Karpas-422 (cell line): ENCODE data around the gene XRCC3. TPM values are rescaled to one million over a fixed set of nuclear protein-coding genes. Genes with fewer than 3 reads are reported as not detected.
"Not testable (repeated sequence)": the region's sequence is repeated elsewhere in the genome, so short reads cannot be mapped to it uniquely, and the experiment has no call there.

Experiments used
- DNase-seq: peaks from one replicate; pipeline ENCODE4 v3.0.0-alpha.2; 2015
- H2AFZ ChIP-seq: fragments of 200-600 bp; sonication (generic); 2 replicates; pipeline ENCODE4 v1.6.1; 2014; ENCODE audit warnings: antibody characterized with exemption, low read length, mixed read lengths
- H3K27ac ChIP-seq: fragments of 200-600 bp; sonication (generic); 2 replicates; pipeline ENCODE4 v1.5.1; 2014; ENCODE audit warnings: mild to moderate bottlenecking, low read length, moderate library complexity
- H3K27me3 ChIP-seq: fragments of 200-600 bp; sonication (generic); 2 replicates; pipeline ENCODE4 v1.6.1; 2014; ENCODE audit warnings: low read length, mixed read lengths
- H3K36me3 ChIP-seq: fragments of 200-600 bp; sonication (generic); 2 replicates; pipeline ENCODE4 v1.6.1; 2014; ENCODE audit warnings: low read length, mixed read lengths; ENCODE audit not compliant: insufficient read depth
- H3K4me1 ChIP-seq: fragments of 200-600 bp; sonication (generic); 2 replicates; pipeline ENCODE4 v1.6.1; 2014; ENCODE audit warnings: mild to moderate bottlenecking, low read length, mixed read lengths
- H3K4me2 ChIP-seq: fragments of 200-600 bp; sonication (generic); 2 replicates; pipeline ENCODE4 v1.6.1; 2014; ENCODE audit warnings: low read length, low read depth, mild to moderate bottlenecking; ENCODE audit not compliant: poor library complexity, severe bottlenecking
- H3K4me3 ChIP-seq: fragments of 200-600 bp; sonication (generic); 2 replicates; pipeline ENCODE4 v1.5.1; 2014; ENCODE audit warnings: mild to moderate bottlenecking, antibody characterized with exemption, low read length, mixed read lengths
- H3K79me2 ChIP-seq: fragments of 200-600 bp; sonication (generic); 2 replicates; pipeline ENCODE4 v1.6.1; 2014; ENCODE audit warnings: mild to moderate bottlenecking, low read length, mixed read lengths
- H3K9ac ChIP-seq: fragments of 200-600 bp; sonication (generic); 2 replicates; pipeline ENCODE4 v1.6.0; 2014; ENCODE audit warnings: low read length
- H3K9me2 ChIP-seq: fragments of 200-600 bp; sonication (generic), shearing (Covaris generic); replicated peaks from 2 replicates; pipeline ENCODE4 v1.6.0; 2014; ENCODE audit warnings: mild to moderate bottlenecking, low read length, moderate library complexity; ENCODE audit not compliant: insufficient read depth
- H3K9me3 ChIP-seq: fragments of 300-700, 200-600 bp; sonication (generic); 2 replicates; pipeline ENCODE4 v1.6.1; 2014; ENCODE audit warnings: low read length, mixed read lengths
- H4K20me1 ChIP-seq: fragments of 200-600 bp; sonication (generic); 2 replicates; pipeline ENCODE4 v1.6.1; 2014; ENCODE audit warnings: mild to moderate bottlenecking, antibody characterized with exemption, low read length, low read depth; ENCODE audit not compliant: insufficient read depth
- total RNA-seq: library from RNA; depleted of rRNA; stranded (reverse); fragments of >200 nt; shearing (Covaris generic); gene quantifications from 2 replicates; pipeline ENCODE4 v1.2.3, GENCODE V29; 2014; ENCODE audit warnings: low replicate concordance

The XRCC3 gene
- total RNA-seq, 1 experiment from 2014 or later, result 36.7 TPM

DNA sequence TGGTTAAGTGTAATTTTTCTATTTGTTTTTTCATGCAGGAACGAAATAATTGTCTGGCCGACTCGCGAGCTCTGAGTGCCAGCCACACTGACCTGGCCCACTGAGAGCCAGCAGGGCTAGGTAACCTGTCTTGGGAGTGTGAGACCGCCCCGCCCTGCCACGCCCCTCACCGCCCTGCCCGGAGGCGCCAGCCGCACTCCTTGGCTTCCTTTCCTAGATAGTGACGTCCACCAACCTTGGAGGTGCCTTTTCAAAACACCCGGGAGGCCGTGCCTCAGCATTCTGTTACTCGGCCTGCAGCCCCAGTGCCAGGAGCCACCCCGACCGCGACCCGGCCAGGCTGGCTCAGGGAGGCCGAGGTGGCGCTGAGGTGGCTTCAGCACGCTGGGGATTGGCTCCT is 21.7 kb downstream of the XRCC3 start:
- peaks cover 13% of the 10 kb centered on the region; the same call in 1 of the 2 replicates for H3K36me3 ChIP-seq
- H3K9me2 ChIP-seq, result no peaks in the 10 kb centered on the region
- no peak for DNase-seq
- peaks cover 27% of the 10 kb centered on the region for H3K79me2 ChIP-seq
- no peak overlapping the region for H3K4me2 ChIP-seq
- H3K9ac ChIP-seq, result no peak overlapping the region
- H2AFZ ChIP-seq, result no peak overlapping the region
- H3K4me1 ChIP-seq, result peaks cover 88% of the 10 kb centered on the region
- no peak overlapping the region for H3K4me3 ChIP-seq
- peak overlapping the region; percentile 93 for H3K27ac ChIP-seq
- no peaks in the 10 kb centered on the region for H3K27me3 ChIP-seq
- 0 out of 2 replicates have a peak, but pooled peaks cover 3% of the 10 kb centered on the region for H4K20me1 ChIP-seq
- no peaks in the 10 kb centered on the region for H3K9me3 ChIP-seq

DNA sequence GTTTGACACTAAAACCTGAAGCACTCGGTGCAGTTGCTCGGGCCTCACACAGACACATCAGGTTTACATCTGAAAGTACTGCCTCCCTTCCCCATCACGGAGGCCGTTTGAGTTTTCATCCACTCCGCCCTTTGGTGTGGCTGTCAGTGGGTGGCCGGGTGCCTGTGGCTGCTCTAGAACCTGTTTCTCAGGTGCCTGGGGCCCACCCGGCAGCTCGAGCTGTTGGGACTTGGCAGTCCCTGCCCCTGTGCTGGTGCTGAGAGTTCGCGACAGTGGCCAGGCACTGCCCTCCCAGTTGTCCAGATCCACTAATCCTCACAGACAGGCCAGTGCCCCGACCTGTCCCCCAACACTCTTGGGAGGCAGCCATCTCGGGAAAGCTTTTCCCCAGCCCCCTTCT is 22.4 kb downstream of the XRCC3 start:
- no peaks in the 10 kb centered on the region for H3K9me3 ChIP-seq
- peaks cover 87% of the 10 kb centered on the region for H3K4me1 ChIP-seq
- 0 out of 2 replicates have a peak, but pooled peaks cover 3% of the 10 kb centered on the region for H4K20me1 ChIP-seq
- no peaks in the 10 kb centered on the region for H3K27me3 ChIP-seq
- no peak overlapping the region for H3K9ac ChIP-seq
- no peak overlapping the region for H2AFZ ChIP-seq
- no peak overlapping the region for H3K4me3 ChIP-seq
- DNase-seq, result no peak
- H3K9me2 ChIP-seq, result no peaks in the 10 kb centered on the region
- peaks cover 25% of the 10 kb centered on the region for H3K79me2 ChIP-seq
- H3K36me3 ChIP-seq, result peaks cover 13% of the 10 kb centered on the region; the same call in 1 of the 2 replicates
- peak overlapping the region; percentile 58 for H3K4me2 ChIP-seq
- peak overlapping the region; percentile 93 for H3K27ac ChIP-seq

DNA sequence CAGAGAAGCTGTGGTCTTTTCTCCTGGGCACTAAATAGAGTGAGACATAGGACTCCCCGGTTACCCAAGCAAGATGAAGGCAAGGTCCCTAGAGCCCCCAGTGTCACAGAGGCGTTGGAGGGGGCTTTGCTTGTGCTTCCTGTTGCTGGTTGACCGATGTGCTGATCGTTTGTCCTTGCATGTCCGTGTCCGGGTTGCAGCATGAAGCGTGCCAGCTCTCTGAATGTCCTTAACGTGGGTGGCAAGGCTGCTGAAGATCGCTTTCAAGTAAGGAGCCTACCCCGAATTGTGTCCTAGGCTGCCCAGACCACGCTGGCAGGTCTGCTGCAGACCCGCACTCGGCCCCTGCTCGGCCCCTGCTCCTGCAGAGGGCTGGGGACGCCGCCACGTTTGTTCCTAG is 23.1 kb downstream of the XRCC3 start:
- Histone ChIP-seq H4K20me1 (0 out of 2 replicates have a peak, but pooled peaks cover 3% of the 10 kb centered on the region), H3K36me3 (peaks cover 17% of the 10 kb centered on the region; the same call in 1 of the 2 replicates), H2AFZ (no peak overlapping the region), H3K4me2 (peak overlapping the region; percentile 58), H3K4me3 (peak overlapping the region; percentile 28), H3K27ac (peak overlapping the region; percentile 93), H3K9ac (peak overlapping the region; percentile 34; the same call in 1 of the 2 replicates), H3K4me1 (peaks cover 84% of the 10 kb centered on the region), H3K27me3 (no peaks in the 10 kb centered on the region), H3K9me3 (no peaks in the 10 kb centered on the region), H3K9me2 (no peaks in the 10 kb centered on the region), H3K79me2 (peaks cover 23% of the 10 kb centered on the region)
- peak; percentile 81 for DNase-seq

DNA sequence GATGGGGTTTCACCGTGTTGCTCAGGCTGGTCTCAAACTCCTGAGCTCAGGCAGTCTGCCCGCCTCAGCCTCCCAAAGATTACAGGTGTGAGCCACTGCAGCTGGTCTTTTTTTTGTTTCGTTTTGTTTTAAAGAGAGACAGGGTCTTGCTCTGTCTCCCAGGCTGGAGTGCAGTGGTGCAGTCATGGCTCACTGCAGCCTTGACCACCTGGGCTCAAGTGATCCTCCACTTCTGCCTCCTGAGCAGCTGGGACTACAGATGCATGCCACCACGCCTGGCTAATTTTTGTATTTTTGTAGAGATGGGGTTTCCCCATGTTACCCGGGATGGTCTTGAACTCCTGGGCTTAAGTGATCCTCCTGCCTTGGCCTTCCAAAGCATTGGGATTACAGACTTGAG is 23.6 kb downstream of the XRCC3 start:
- Histone ChIP-seq H3K79me2 (peaks cover 23% of the 10 kb centered on the region), H3K4me1 (peaks cover 79% of the 10 kb centered on the region), H3K9ac (peak overlapping the region; percentile 34; the same call in 1 of the 2 replicates), H3K27ac (peak overlapping the region; percentile 93), H3K4me3 (peak overlapping the region; percentile 28), H3K4me2 (peak overlapping the region; percentile 61), H3K36me3 (peaks cover 20% of the 10 kb centered on the region; the same call in 1 of the 2 replicates)
- not testable (repeated sequence) for H3K27me3 ChIP-seq, H3K9me3 ChIP-seq, H4K20me1 ChIP-seq, H3K9me2 ChIP-seq, H2AFZ ChIP-seq
- peak; percentile 85 for DNase-seq

DNA sequence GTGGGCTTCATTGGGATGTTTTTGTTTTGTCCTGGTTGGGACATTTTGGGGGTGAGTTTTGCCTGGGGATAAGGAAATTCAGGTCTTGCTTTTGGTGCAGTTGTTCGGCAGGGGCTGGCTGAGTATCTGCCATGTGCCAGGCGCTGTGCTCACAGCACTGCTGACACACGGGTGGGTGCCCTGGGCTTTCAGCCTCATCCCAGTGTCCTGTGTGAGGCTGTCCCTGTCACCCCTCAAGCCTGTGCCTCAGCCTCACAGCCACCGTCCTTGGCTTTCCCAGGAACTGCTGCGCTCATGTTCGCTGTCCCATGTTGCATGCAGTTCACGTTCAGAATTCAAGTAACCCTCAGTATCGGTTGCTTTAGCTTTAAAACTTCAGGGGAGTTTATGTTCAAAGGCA is 24.9 kb downstream of the XRCC3 start:
- H3K36me3 ChIP-seq, result peaks cover 21% of the 10 kb centered on the region; the same call in 1 of the 2 replicates
- 0 out of 2 replicates have a peak, but pooled peaks cover 3% of the 10 kb centered on the region for H4K20me1 ChIP-seq
- H3K27ac ChIP-seq, result peak overlapping the region; percentile 93

DNA sequence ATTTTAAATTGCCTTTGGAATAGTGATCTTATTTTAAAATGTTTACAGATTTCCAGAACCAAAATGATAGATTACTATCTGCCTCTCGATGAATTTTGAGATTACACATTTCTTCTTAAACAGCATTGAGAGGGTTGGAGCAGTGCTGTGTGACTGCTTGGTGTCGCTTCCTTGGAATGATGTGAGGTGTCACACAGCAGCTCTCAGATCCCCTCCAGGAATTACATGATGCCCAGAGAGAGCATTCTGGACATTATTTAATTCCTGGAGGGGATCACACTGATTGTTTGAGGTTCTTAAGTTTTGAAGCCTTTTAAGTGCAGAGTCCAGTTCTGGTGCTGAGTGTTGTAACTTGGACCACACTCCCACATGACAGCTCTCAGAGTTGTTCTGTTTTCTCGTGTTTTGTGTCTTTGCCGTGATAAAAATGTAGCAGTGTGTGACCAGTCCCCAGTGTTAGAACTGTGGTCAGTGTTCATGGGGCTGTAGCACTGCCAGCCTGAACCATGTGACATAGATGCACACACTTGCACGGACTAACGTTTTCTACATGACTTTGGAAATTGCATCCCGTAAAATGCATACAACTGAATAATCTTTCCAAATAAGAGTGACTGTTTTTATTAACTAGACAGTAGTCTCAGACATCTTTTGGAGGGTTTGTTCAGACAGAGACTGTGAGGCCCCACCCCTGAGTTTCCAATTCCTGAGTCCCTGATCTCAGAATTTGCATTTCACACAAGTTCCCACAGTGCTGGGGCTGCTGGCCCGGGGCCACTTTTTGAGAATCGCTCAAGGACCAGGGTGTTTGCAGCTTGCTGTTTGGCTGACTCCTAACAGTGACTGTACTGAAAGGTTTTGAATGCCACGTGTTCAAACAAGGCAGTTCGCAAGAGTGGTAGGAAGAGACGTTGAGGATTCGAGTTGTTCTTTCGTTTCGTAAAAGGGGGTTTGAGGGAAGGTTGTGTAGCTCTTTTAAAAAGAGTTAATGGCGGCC is 26.0 kb downstream of the XRCC3 start:
- Histone ChIP-seq H3K27ac (peak overlapping the region; percentile 93), H3K9me2 (no peaks in the 10 kb centered on the region), H3K36me3 (peaks cover 23% of the 10 kb centered on the region; the same call in 1 of the 2 replicates), H3K27me3 (no peaks in the 10 kb centered on the region), H2AFZ (no peak overlapping the region), H4K20me1 (0 out of 2 replicates have a peak, but pooled peaks cover 3% of the 10 kb centered on the region), H3K4me1 (peaks cover 58% of the 10 kb centered on the region), H3K9me3 (no peaks in the 10 kb centered on the region), H3K9ac (peak overlapping the region; percentile 56), H3K4me3 (peak overlapping the region; percentile 46), H3K79me2 (peaks cover 30% of the 10 kb centered on the region), H3K4me2 (peak overlapping the region; percentile 61)
- peak; percentile 93 for DNase-seq

More for the DNA sequence above, 24.9 kb downstream of the XRCC3 start:
- Histone ChIP-seq H2AFZ (no peak overlapping the region), H3K9ac (peak overlapping the region; percentile 56), H3K27me3 (no peaks in the 10 kb centered on the region), H3K79me2 (peaks cover 28% of the 10 kb centered on the region), H3K4me1 (peaks cover 65% of the 10 kb centered on the region), H3K9me3 (no peaks in the 10 kb centered on the region), H3K4me3 (peak overlapping the region; percentile 46; the same call in 1 of the 2 replicates), H3K4me2 (peak overlapping the region; percentile 61), H3K9me2 (no peaks in the 10 kb centered on the region)
- no peak for DNase-seq

DNA sequence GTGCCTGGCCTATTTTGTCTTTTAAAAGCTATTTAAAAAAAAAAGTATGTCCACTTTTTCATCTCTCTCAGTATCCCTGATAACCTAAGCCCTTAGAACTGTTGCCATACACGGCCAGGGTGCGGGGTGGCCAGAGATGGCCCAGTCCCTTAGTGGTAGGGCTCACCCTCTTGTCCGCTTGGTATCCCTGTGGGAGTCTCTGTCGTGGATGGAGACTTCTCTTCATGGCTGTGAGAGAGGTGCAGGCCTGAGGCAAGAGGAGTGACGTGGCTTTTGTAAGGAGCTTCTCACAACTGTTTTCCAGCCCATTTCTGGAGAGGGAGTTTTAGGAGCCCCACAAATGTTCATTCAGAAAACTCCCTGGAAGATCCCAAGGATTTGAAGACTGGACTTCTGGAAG is 26.8 kb downstream of the XRCC3 start:
- 0 out of 2 replicates have a peak, but pooled peaks cover 3% of the 10 kb centered on the region for H4K20me1 ChIP-seq
- peaks cover 58% of the 10 kb centered on the region for H3K4me1 ChIP-seq
- H3K36me3 ChIP-seq, result peaks cover 23% of the 10 kb centered on the region; the same call in 1 of the 2 replicates
- H3K79me2 ChIP-seq, result peaks cover 30% of the 10 kb centered on the region
- H3K4me3 ChIP-seq, result peak overlapping the region; percentile 46; the same call in 1 of the 2 replicates
- no peak for DNase-seq
- H3K9me2 ChIP-seq, result no peaks in the 10 kb centered on the region
- peak overlapping the region; percentile 93 for H3K27ac ChIP-seq
- peak overlapping the region; percentile 56 for H3K9ac ChIP-seq
- H3K9me3 ChIP-seq, result no peaks in the 10 kb centered on the region
- no peaks in the 10 kb centered on the region for H3K27me3 ChIP-seq
- no peak overlapping the region for H2AFZ ChIP-seq
- peak overlapping the region; percentile 61 for H3K4me2 ChIP-seq

DNA sequence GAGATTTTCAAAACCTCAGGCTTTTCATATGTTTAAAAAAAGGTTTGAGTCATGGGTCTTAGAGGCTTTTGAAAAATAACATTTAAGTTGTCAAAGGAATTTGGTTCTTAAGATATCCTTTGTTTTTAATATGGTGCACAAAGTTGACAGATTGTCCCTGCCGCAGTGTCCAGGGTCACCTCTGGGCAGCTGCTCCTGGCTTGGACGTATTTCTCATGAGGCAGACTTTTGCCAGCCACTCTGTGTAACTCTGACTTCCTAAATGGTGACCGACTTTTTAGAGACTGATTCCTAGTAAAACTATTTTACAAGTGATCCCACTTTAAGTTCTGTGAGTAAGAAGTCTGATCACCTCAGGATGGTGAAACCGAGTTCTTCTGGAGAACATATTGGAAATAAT is 27.5 kb downstream of the XRCC3 start:
- Histone ChIP-seq H3K9me2 (no peaks in the 10 kb centered on the region), H3K27me3 (no peaks in the 10 kb centered on the region), H3K36me3 (peaks cover 27% of the 10 kb centered on the region; the same call in 1 of the 2 replicates)

More for the DNA sequence above, 27.5 kb downstream of the XRCC3 start:
- H4K20me1 ChIP-seq, result no peaks in the 10 kb centered on the region
- peaks cover 51% of the 10 kb centered on the region for H3K4me1 ChIP-seq
- H3K4me3 ChIP-seq, result no peak overlapping the region
- H3K27ac ChIP-seq, result no peak overlapping the region
- peaks cover 31% of the 10 kb centered on the region for H3K79me2 ChIP-seq
- no peak overlapping the region for H3K4me2 ChIP-seq
- H3K9ac ChIP-seq, result no peak overlapping the region
- DNase-seq, result no peak
- H2AFZ ChIP-seq, result no peak overlapping the region
- no peaks in the 10 kb centered on the region for H3K9me3 ChIP-seq
